LNCaP clone FGC (cell line): ENCODE measurements around the gene NAA11.
"Not testable (repeated sequence)": the region's sequence is repeated elsewhere in the genome, so short reads cannot be mapped to it uniquely, and the experiment has no call there.

Experiments used
- DNase-seq: peaks from one replicate; pipeline ENCODE4 v3.0.0-alpha.2; 2011; ENCODE audit warnings: low read depth
- H3K4me3 ChIP-seq: 2 replicates; pipeline ENCODE4 v1.5.1; 2011; ENCODE audit warnings: mild to moderate bottlenecking, low read depth, low read length, control low read depth
- CTCF ChIP-seq: IDR thresholded peaks from 2 replicates; pipeline ENCODE4 v1.5.1; 2012; ENCODE audit warnings: mild to moderate bottlenecking; ENCODE audit not compliant: control insufficient read depth, insufficient read depth; ENCODE audit errors: extremely low read depth

Gene NAA11

GRCh38 chr4:79290376-79290775 is 35.5 kb downstream of the NAA11 start:
- DNase-seq = no peak
- no peak overlapping the region for H3K4me3 ChIP-seq
- TF ChIP-seq CTCF = no peak

- no peak for TF ChIP-seq CTCF
- no peak for DNase-seq
- H3K4me3 ChIP-seq = no peak overlapping the region
Measured at GRCh38 chr4:79288185-79288584, 37.7 kb downstream of the NAA11 start.

DNA sequence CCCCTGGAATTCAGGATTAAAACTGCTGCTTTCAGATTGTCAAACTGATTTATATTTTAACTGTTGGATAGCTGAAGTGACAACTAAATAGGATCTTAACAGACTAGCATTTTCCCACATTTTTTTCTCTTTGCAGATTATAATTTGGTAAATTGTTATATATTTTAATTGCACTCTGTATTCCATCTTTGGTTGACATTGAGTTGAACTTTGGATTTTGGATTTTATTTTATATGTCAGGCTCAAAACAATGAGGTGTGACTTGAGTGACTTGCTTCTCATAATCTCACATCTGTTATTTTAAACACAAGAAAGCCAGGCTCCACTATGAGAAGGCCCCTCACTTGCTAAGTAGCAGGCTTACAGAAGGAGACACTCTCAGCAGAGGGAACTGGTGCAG is 38.1 kb downstream of the NAA11 start:
- TF ChIP-seq CTCF = no peak
- no peak overlapping the region for H3K4me3 ChIP-seq
- DNase-seq = no peak

GRCh38 chr4:79287076-79287475 is 38.8 kb downstream of the NAA11 start:
- no peak for TF ChIP-seq CTCF
- no peak for DNase-seq
- no peak overlapping the region for H3K4me3 ChIP-seq

- TF ChIP-seq CTCF = no peak
- DNase-seq = no peak
- no peak overlapping the region for H3K4me3 ChIP-seq
Measured at GRCh38 chr4:79281566-79282359, 44.1 kb downstream of the NAA11 start.

- not testable (repeated sequence) for DNase-seq, H3K4me3 ChIP-seq
Measured at GRCh38 chr4:79277467-79277866, 48.4 kb downstream of the NAA11 start.

- DNase-seq = no peak
- TF ChIP-seq CTCF = no peak
- no peak overlapping the region for H3K4me3 ChIP-seq
Measured at GRCh38 chr4:79273915-79274314, 51.9 kb downstream of the NAA11 start.
